ENCODE measurements around the gene FNDC11.

Gene FNDC11

GRCh38 chr20:63564036-63564810 is 10.3 kb downstream of the FNDC11 start:
- peaks cover 94% of the 10 kb centered on the region for H3K36me3 ChIP-seq
- peaks cover 2% of the 10 kb centered on the region for H3K9me3 ChIP-seq
- TF ChIP-seq, protein P1, sequence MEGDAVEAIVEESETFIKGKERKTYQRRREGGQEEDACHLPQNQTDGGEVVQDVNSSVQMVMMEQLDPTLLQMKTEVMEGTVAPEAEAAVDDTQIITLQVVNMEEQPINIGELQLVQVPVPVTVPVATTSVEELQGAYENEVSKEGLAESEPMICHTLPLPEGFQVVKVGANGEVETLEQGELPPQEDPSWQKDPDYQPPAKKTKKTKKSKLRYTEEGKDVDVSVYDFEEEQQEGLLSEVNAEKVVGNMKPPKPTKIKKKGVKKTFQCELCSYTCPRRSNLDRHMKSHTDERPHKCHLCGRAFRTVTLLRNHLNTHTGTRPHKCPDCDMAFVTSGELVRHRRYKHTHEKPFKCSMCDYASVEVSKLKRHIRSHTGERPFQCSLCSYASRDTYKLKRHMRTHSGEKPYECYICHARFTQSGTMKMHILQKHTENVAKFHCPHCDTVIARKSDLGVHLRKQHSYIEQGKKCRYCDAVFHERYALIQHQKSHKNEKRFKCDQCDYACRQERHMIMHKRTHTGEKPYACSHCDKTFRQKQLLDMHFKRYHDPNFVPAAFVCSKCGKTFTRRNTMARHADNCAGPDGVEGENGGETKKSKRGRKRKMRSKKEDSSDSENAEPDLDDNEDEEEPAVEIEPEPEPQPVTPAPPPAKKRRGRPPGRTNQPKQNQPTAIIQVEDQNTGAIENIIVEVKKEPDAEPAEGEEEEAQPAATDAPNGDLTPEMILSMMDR (IDR thresholded peaks at IDR 0.05): no peak
- H3K27me3 ChIP-seq: peaks cover 10% of the 10 kb centered on the region
- peaks cover 27 to 28% of the 10 kb centered on the region in 2 experiments for H3K4me1 ChIP-seq (ENCODE audit: control insufficient read depth in 1 of 2, insufficient read depth in 1 of 2, low read depth in 1 of 2, low read length in 1 of 2)
- H3K27ac ChIP-seq: no peak overlapping the region
- no peak overlapping the region for H3K4me3 ChIP-seq (ENCODE audit: low read depth in 1 of 2, low read length in 1 of 2)

DNA sequence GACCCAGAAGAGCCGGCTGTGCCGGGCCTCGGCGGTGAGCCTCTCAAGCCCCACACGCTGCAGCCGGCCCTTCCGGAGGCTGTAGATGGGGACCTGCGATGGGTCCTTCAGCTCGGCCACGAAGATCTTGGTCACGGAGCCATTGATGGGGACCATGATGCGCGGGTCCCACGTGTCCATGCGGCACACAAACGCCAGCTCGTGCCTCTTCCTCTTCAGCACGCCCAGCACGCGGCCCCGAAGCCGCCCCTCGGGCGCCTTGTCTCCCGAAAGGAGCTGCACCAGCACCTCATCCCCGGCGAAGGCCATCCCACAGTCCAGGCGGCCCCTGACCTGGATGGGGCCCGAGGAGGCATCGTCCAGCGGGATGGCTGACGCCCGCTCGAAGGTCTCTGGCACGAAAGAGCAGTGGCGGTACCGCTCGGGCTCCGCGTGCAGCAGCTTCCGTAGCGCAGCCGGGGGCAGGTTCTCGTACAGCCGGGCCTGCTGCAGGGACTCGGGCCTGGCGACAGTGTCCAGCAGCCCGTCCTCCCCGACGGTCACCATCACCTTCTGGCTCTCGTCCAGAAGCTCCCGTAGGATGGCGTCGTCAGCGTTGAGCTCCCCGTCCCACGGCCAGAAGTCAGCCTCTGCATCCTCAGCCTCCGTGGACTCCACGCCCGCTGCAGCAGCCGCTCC is 11.2 kb downstream of the FNDC11 start:
- Histone ChIP-seq H3K36me3 (peaks cover 93% of the 10 kb centered on the region), H3K4me3 (ENCODE audit: low read depth in 1 of 2, low read length in 1 of 2) (no peak overlapping the region), H3K27ac (no peak overlapping the region)

DNA sequence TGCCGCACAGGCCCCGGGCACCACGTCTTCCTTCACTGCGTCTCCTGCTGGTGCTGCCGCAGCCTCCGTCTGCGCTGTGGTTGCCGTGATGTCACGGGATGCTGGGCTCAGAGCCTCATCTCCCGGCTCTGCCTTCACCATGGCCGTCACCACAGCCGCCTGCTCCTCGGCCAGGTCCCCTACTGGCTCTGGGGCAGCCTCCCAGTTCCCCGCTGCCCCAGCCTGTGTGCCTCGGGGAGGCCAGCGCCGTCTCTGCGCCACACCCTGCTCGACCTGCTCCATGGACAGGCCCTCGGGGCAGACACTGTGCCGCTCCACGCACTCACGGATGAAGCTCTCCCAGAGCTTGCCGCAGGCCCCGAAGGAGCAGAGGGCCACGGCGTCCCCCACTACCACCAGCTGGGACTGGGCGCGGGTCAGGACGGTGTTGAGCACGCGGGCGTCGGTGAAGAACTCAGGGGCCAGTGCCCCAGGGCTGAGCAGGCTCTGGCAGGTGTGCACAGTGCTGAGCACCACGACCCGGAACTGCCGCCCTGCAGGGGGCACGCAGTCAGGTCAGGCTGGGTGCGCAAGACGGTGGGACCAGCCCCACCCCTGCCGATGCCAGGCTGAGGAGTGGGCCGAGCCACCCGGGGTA is 11.9 kb downstream of the FNDC11 start:
- TF ChIP-seq, protein P1 (IDR thresholded peaks at IDR 0.05): no peak
- peaks cover 39 to 43% of the 10 kb centered on the region in 2 experiments for H3K4me1 ChIP-seq (ENCODE audit: control insufficient read depth in 1 of 2, insufficient read depth in 1 of 2, low read depth in 1 of 2, low read length in 1 of 2)
- H3K27ac ChIP-seq: no peak overlapping the region
- H3K9me3 ChIP-seq: no peaks in the 10 kb centered on the region
- H3K27me3 ChIP-seq: peaks cover 10% of the 10 kb centered on the region
- H3K4me3 ChIP-seq (ENCODE audit: low read depth in 1 of 2, low read length in 1 of 2): no peak overlapping the region
- peaks cover 93% of the 10 kb centered on the region for H3K36me3 ChIP-seq

More for the DNA sequence above, 11.2 kb downstream of the FNDC11 start:
- peaks cover 10% of the 10 kb centered on the region for H3K27me3 ChIP-seq
- TF ChIP-seq, protein P1 (IDR thresholded peaks at IDR 0.05): no peak
- H3K9me3 ChIP-seq: no peaks in the 10 kb centered on the region
- H3K4me1 ChIP-seq (ENCODE audit: control insufficient read depth in 1 of 2, insufficient read depth in 1 of 2, low read depth in 1 of 2, low read length in 1 of 2): peaks cover 37% of the 10 kb centered on the region in 2 experiments

DNA sequence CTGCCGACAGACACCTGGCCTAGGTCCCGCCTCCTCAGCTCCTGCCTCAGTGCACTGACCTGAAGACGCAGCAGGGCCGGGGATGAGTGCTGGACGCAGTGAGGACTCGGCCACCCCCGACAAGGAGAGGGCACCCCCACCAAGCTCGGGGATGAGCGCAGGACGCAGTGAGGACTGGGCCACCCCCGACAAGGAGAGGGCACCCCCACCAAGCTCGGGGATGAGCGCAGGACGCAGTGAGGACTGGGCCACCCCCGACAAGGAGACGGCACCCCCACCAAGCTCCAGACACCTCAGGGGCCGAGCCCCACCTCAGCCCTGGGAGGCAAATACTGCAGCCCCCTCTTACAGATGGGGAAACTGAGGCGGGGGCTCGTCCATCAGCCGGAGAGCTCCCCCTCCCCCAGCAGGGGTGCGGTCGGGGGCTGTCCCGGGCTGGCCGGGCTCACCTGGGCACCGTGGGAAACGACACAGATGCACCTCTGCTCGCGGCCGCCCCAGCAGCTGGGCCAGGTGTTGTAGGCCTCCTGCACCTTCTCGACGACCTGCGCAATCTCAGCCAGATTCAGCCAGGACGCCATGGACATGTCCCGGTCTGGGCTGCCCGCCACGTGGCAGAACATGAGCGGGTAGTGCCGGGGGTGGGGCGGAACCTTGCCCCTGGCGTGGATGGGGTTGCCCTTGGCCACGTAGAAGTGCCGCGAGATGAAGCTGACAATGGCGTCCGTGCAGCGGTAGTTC is 12.6 kb downstream of the FNDC11 start:
- Histone ChIP-seq H3K27ac (peak overlapping the region; percentile 97), H3K9me3 (no peaks in the 10 kb centered on the region), H3K4me3 (ENCODE audit: low read depth in 1 of 2, low read length in 1 of 2) (peak overlapping the region; percentile 63 to 69), H3K36me3 (peaks cover 87% of the 10 kb centered on the region), H3K4me1 (ENCODE audit: control insufficient read depth in 1 of 2, insufficient read depth in 1 of 2, low read depth in 1 of 2, low read length in 1 of 2) (peaks cover 39 to 45% of the 10 kb centered on the region in 2 experiments), H3K27me3 (peaks cover 10% of the 10 kb centered on the region)
- TF ChIP-seq, protein P1 (IDR thresholded peaks at IDR 0.05): no peak

DNA sequence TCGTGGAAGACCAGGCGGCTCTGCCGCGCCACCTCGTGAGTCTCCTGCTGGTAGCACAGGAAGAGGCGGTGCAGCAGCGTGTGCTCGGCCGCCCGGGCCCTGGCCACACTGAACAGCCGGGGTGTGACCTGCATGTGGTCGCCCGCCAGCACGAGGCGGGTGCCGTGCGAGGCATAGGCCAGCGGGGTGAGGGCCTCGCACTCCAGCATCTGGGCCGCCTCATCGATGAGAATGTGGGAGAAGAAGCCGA is 13.1 kb downstream of the FNDC11 start:
- peaks cover 11% of the 10 kb centered on the region for H3K27me3 ChIP-seq

More for the DNA sequence above, 13.1 kb downstream of the FNDC11 start:
- TF ChIP-seq, protein P1 (IDR thresholded peaks at IDR 0.05): no peak
- H3K4me3 ChIP-seq (ENCODE audit: low read depth in 1 of 2, low read length in 1 of 2): peak overlapping the region; percentile 63 to 69
- peaks cover 85% of the 10 kb centered on the region for H3K36me3 ChIP-seq
- H3K27ac ChIP-seq: peak overlapping the region; percentile 97
- no peaks in the 10 kb centered on the region for H3K9me3 ChIP-seq
- H3K4me1 ChIP-seq (ENCODE audit: control insufficient read depth in 1 of 2, insufficient read depth in 1 of 2, low read depth in 1 of 2, low read length in 1 of 2): peaks cover 39 to 46% of the 10 kb centered on the region in 2 experiments

Measured in neutrophil (primary cell).